Adrenal gland (tissue), 12 donors: Measurements from ENCODE around the gene MOB3B. TPM values are rescaled to one million over a fixed set of nuclear protein-coding genes. Genes with fewer than 3 reads are reported as not detected.

Source experiments
- DNase-seq, 7 donors: peaks; one replicate each; pipeline ENCODE4 v3.0.0-alpha.2; 2019 to 2020
- H3K27ac ChIP-seq, 5 donors: fragments of 200-600 bp; sonication (generic) in 4 of 5; 1 replicate in 3 of 5; 2 replicates in 2 of 5; pipeline versions ENCODE4 v1.5.1 to v1.8.0; 2016 to 2020; ENCODE audit warnings: mild to moderate bottlenecking in 1 of 5
- H3K27me3 ChIP-seq: fragments of 200-600 bp; 2 replicates; pipeline ENCODE4 v1.8.0; 2021
- H3K36me3 ChIP-seq, 2 donors: fragments of 200-600 bp; replicated peaks in 1 of 2; 1 replicate in 1 of 2; 2 replicates in 1 of 2; pipeline versions ENCODE4 v1.5.1 to v1.8.0; 2018 to 2022
- H3K4me1 ChIP-seq, 2 donors: fragments of 200-600 bp; replicated peaks in 1 of 2; 1 replicate in 1 of 2; 2 replicates in 1 of 2; pipeline versions ENCODE4 v1.5.1 to v1.8.0; 2018 to 2021
- H3K4me3 ChIP-seq, 4 donors: fragments of 200-600 bp; sonication (generic) in 3 of 4; one replicate each; pipeline ENCODE4 v1.5.1; 2016 to 2018
- H3K9me3 ChIP-seq, 3 donors: fragments of 200-600 bp; sonication (generic) in 1 of 3; replicated peaks in 1 of 3; 1 replicate in 2 of 3; 2 replicates in 1 of 3; pipeline versions ENCODE4 v1.5.1 to v1.8.0; 2016 to 2021
- CTCF ChIP-seq, 6 experiments: fragments of 450-650 bp in 4 of 6; fragments of 200-600 bp in 2 of 6; sonication (generic) in 1 of 6; IDR thresholded peaks; 1 replicate in 5 of 6; 2 replicates in 1 of 6; pipeline versions ENCODE4 v1.5.1 to v1.8.0; 2016 to 2021; ENCODE audit warnings: antibody characterized with exemption in 6 of 6, mild to moderate bottlenecking in 2 of 6, moderate library complexity in 1 of 6
- POLR2A ChIP-seq, 2 donors: fragments of 450-650 bp; IDR thresholded peaks; one replicate each; pipeline ENCODE4 v1.6.1; 2017; ENCODE audit warnings: antibody characterized with exemption in 2 of 2, mild to moderate bottlenecking in 2 of 2, moderate library complexity in 1 of 2
- WGBS, 4 donors: extraction: QIAGEN DNeasy Blood & Tissue Kit in 2 of 4; methylation state at CpG; one replicate each; pipeline versions ENCODE4 v1.1.5 to v1.1.7; 2013 to 2017; 5-methylcytosine and 5-hydroxymethylcytosine counted together
- intact Hi-C, 2 donors: fragments of 100-400 bp; cut with DNase I; formaldehyde crosslinking; loops; one replicate each; pipeline versions ENCODE4 v1.14.1 to v1.15.0; 2022 to 2023
- polyA plus RNA-seq, 3 donors: library from polyadenylated mRNA; stranded (reverse); fragments of 200-250 nt in 2 of 3; fragments of 350-450 nt in 1 of 3; fragmentation: Illumina TruSeq in 1 of 3; extraction: RNeasy Lipid Tissue Mini Kit (QIAGEN cat#74804) in 1 of 3; gene quantifications; one replicate each; pipeline ENCODE4 v1.2.3, GENCODE V29; 2013 to 2014
- total RNA-seq, 9 donors: library from RNA; depleted of rRNA in 4 of 9; stranded (reverse); fragments of >200 nt in 4 of 9; fragments of 120-200 nt in 1 of 9; fragmentation: NEBNext Ultra II Directional in 1 of 9; extraction: Animal tissue kit (Norgen Biotek cat#: 25700) in 1 of 9; gene quantifications; one replicate each; pipeline versions ENCODE4 v1.1.0 to v1.2.4, GENCODE V29; 2013 to 2023
- donor health status: healthy with polysubstance abuse.
- donor health status: Bipolar disorder and iron deficiency.
- donor health status: DM: yes; HTN: yes; CAD: no.
- donor health status: DM: no; HTN: no; CAD: no.
- donor health status: DM: no; HTN: no; CAD: no.
- donor health status: DM: yes; HTN: yes; CAD: no.

MOB3B gene
- total and polyA plus RNA-seq, 12 donors, result 1.3 to 9.0 (median 3.4) TPM

- H3K36me3 ChIP-seq, result no peaks in the 10 kb centered on the region
- H3K4me3 ChIP-seq, result no peak overlapping the region
- peaks cover 0 to 18% of the 10 kb centered on the region in 2 donors for H3K4me1 ChIP-seq
- DNase-seq, result no peak
- no peaks in the 10 kb centered on the region for H3K9me3 ChIP-seq
- H3K27me3 ChIP-seq, result no peaks in the 10 kb centered on the region
- WGBS, 4 donors, result 48 to 66% (median 58%) methylated on average over 5 of the region's 5 CpGs
- no peak for TF ChIP-seq CTCF (IDR thresholded peaks at IDR 0.05)
- TF ChIP-seq POLR2A (IDR thresholded peaks at IDR 0.05), result no peak
- no peak overlapping the region for H3K27ac ChIP-seq
- intact Hi-C loops, result no loop called here
These were observed 158.2 kb downstream of the MOB3B start for GRCh38 chr9:27371382-27371781.

- TF ChIP-seq POLR2A (IDR thresholded peaks at IDR 0.05), result no peak
- no peak for TF ChIP-seq CTCF (IDR thresholded peaks at IDR 0.05)
- no peak overlapping the region for H3K4me3 ChIP-seq
- intact Hi-C loops, result no loop called here
- 74 to 86% (median 78%) methylated on average over 5 of the region's 5 CpGs for WGBS, 4 donors
- no peak for DNase-seq
- H3K36me3 ChIP-seq, result no peaks in the 10 kb centered on the region
- no peaks in the 10 kb centered on the region for H3K9me3 ChIP-seq
- no peaks in the 10 kb centered on the region for H3K27me3 ChIP-seq
- H3K27ac ChIP-seq, result no peak overlapping the region
- H3K4me1 ChIP-seq, result peaks cover 0 to 18% of the 10 kb centered on the region in 2 donors
These were observed 160.0 kb downstream of the MOB3B start for GRCh38 chr9:27369591-27369990.

GRCh38 chr9:27368316-27368985, 161.2 kb downstream of the MOB3B start:
- Histone ChIP-seq H3K27me3 (no peaks in the 10 kb centered on the region), H3K9me3 (no peaks in the 10 kb centered on the region), H3K4me3 (no peak overlapping the region), H3K4me1 (peaks cover 0 to 18% of the 10 kb centered on the region in 2 donors), H3K36me3 (no peaks in the 10 kb centered on the region), H3K27ac (no peak overlapping the region)
- WGBS, 4 donors, result 40 to 56% (median 49%) methylated on average over 7 of the region's 7 CpGs
- TF ChIP-seq POLR2A (IDR thresholded peaks at IDR 0.05) (no peak), CTCF (IDR thresholded peaks at IDR 0.05) (no peak)
- intact Hi-C loops, result no loop called here
- DNase-seq, result peak in 1 of 7 donors; percentile 19

DNA sequence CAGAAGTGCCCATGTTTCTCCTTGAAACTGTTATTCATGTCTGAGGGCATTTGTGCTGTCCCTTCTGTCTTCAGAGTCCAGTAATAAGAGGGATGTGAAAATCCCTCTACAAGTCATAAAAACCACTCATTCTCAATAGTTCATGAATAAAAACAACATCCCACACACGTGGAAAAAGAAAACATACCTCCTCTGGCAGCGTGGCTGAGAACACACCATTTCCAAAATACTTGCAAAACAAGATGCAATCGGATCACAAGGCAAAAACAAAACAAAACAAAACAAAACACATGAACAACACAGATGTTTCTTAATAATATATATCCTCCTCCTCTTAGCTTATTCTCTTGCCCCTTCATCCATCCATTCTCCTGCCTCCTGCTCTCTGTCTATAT, 161.7 kb downstream of the MOB3B start:
- DNase-seq, result no peak
- no peaks in the 10 kb centered on the region for H3K9me3 ChIP-seq
- intact Hi-C loops, result no loop called here
- H3K27me3 ChIP-seq, result no peaks in the 10 kb centered on the region
- WGBS, 4 donors, result 53 to 71% (median 63%) methylated on average over 3 of the region's 3 CpGs
- no peaks in the 10 kb centered on the region for H3K36me3 ChIP-seq
- TF ChIP-seq POLR2A (IDR thresholded peaks at IDR 0.05) (no peak), CTCF (IDR thresholded peaks at IDR 0.05) (no peak)
- H3K4me1 ChIP-seq, result peaks cover 0 to 18% of the 10 kb centered on the region in 2 donors
- no peak overlapping the region for H3K27ac ChIP-seq
- H3K4me3 ChIP-seq, result no peak overlapping the region
